HepG2 (cell line): ENCODE results near the gene MKRN3. TPM values are rescaled to one million over a fixed set of nuclear protein-coding genes. Genes with fewer than 3 reads are reported as not detected.

Experiments
- ATM ChIP-seq: fragments of 450-650 bp; IDR thresholded peaks from 2 replicates; pipeline ENCODE4 v1.7.1; 2017; ENCODE audit warnings: mild to moderate bottlenecking, borderline replicate concordance
- BCL3 ChIP-seq: sonication (generic); formaldehyde crosslinking; IDR thresholded peaks from 2 replicates; pipeline ENCODE4 v1.5.1; 2020; ENCODE audit warnings: mild to moderate bottlenecking, missing genetic modification reagents, moderate library complexity
- MXD4 ChIP-seq: IDR thresholded peaks from 2 replicates; pipeline ENCODE4 v1.6.1; 2016; ENCODE audit warnings: mild to moderate bottlenecking, missing biosample characterization, missing genetic modification reagents
- MYNN ChIP-seq: sonication (generic); formaldehyde crosslinking; IDR thresholded peaks from 2 replicates; pipeline ENCODE4 v1.4.0; 2020; ENCODE audit warnings: mild to moderate bottlenecking, low read depth, missing genetic modification reagents
- PHF21A ChIP-seq: sonication (generic); formaldehyde crosslinking; IDR thresholded peaks from 2 replicates; pipeline ENCODE4 v1.5.0; 2020; ENCODE audit warnings: mild to moderate bottlenecking, missing genetic modification reagents
- PLRG1 ChIP-seq: fragments of 450-650 bp; conservative IDR thresholded peaks from 2 replicates; pipeline ENCODE4 v1.6.1; 2016
- SATB2 ChIP-seq: sonication (generic); formaldehyde crosslinking; IDR thresholded peaks from 2 replicates; pipeline ENCODE4 v1.5.0; 2020; ENCODE audit warnings: missing genetic modification reagents
- SMAD1 ChIP-seq: sonication (generic); formaldehyde crosslinking; IDR thresholded peaks from 2 replicates; pipeline ENCODE4 v1.4.0; 2020; ENCODE audit warnings: missing genetic modification reagents, low read depth, mild to moderate bottlenecking, borderline replicate concordance
- THAP7 ChIP-seq: sonication (generic); formaldehyde crosslinking; IDR thresholded peaks from 2 replicates; pipeline ENCODE4 v1.8.1; 2023; ENCODE audit warnings: mild to moderate bottlenecking, missing genetic modification reagents
- TRAFD1 ChIP-seq: sonication (generic); formaldehyde crosslinking; IDR thresholded peaks from 2 replicates; pipeline ENCODE4 v1.5.1; 2020; ENCODE audit warnings: missing genetic modification reagents, mild to moderate bottlenecking, borderline replicate concordance
- XRCC5 ChIP-seq: fragments of 200-400 bp; formaldehyde crosslinking; optimal IDR thresholded peaks from 2 replicates; pipeline ENCODE3; 2017; ENCODE audit warnings: mild to moderate bottlenecking, low read length
- ZMAT5 ChIP-seq: sonication (generic); formaldehyde crosslinking; IDR thresholded peaks from 2 replicates; pipeline ENCODE4 v1.5.0; 2020; ENCODE audit warnings: mild to moderate bottlenecking, low read depth, missing genetic modification reagents, borderline replicate concordance
- ZNF142 ChIP-seq: sonication (generic); formaldehyde crosslinking; IDR thresholded peaks from 2 replicates; pipeline ENCODE4 v1.4.0; 2020; ENCODE audit warnings: missing genetic modification reagents
- ZNF234 ChIP-seq: sonication (generic); formaldehyde crosslinking; conservative IDR thresholded peaks from 2 replicates; pipeline ENCODE4 v1.5.1; 2020; ENCODE audit warnings: mild to moderate bottlenecking, missing genetic modification reagents
- ZNF24 ChIP-seq: fragments of 450-650 bp; IDR thresholded peaks from 2 replicates; pipeline ENCODE4 v1.6.1; 2017; ENCODE audit warnings: antibody characterized with exemption, mild to moderate bottlenecking
- ZNF326 ChIP-seq: sonication (generic); formaldehyde crosslinking; IDR thresholded peaks from 2 replicates; pipeline ENCODE4 v1.4.0; 2020; ENCODE audit warnings: missing genetic modification reagents, borderline replicate concordance
- ZNF563 ChIP-seq: sonication (generic); formaldehyde crosslinking; IDR thresholded peaks from 2 replicates; pipeline ENCODE4 v1.8.0; 2022; ENCODE audit warnings: mild to moderate bottlenecking, moderate library complexity, missing genetic modification reagents
- ZNF841 ChIP-seq: sonication (generic); formaldehyde crosslinking; IDR thresholded peaks from 2 replicates; pipeline ENCODE4 v1.8.1; 2023; ENCODE audit warnings: missing genetic modification reagents, borderline replicate concordance
- polyA plus RNA-seq, 8 experiments: library from polyadenylated mRNA; depleted of rRNA in 3 of 8; stranded (reverse) in 7 of 8; unstranded in 1 of 8; fragments of >200 nt; fragmentation: Illumina TruSeq in 4 of 8; extraction: Trizol in 4 of 8; gene quantifications; 2 replicates each; pipeline versions ENCODE4 v1.2.1 to v1.2.3, GENCODE V29; 2011 to 2016; ENCODE audit warnings: low read depth in 4 of 8, missing spikeins in 1 of 8, mixed read lengths in 1 of 8; ENCODE audit not compliant: insufficient read depth in 1 of 8
- total RNA-seq, 5 experiments: library from RNA; depleted of rRNA; stranded (reverse); fragments of >200 nt; fragmentation: Illumina TruSeq; extraction: Trizol; gene quantifications; 2 replicates each; pipeline ENCODE4 v1.2.3, GENCODE V29; 2016; ENCODE audit warnings: low read depth in 1 of 5

Gene MKRN3
- total and polyA plus RNA-seq, 2 of the 13 experiments (the other 11 are each of a cell fraction or from before 2014, with no cell fraction given) = 2.4 to 5.2 TPM

GRCh38 chr15:23565395-23566070 is at the start of gene MKRN3 (continued):
- TF ChIP-seq ATM (no peak), THAP7 (no peak), SATB2 (CRISPR knock-in tag) (no peak), ZNF24 (no peak), ZNF326 (no peak), XRCC5 (peak; percentile 91), PLRG1 (no peak), ZNF563 (CRISPR knock-in tag) (no peak), MXD4 (CRISPR knock-in tag) (no peak), ZNF234 (CRISPR knock-in tag) (no peak), ZNF841 (CRISPR knock-in tag) (no peak), TRAFD1 (no peak), ZNF142 (no peak), MYNN (CRISPR knock-in tag) (no peak), SMAD1 (CRISPR knock-in tag) (no peak), ZMAT5 (CRISPR knock-in tag) (no peak), BCL3 (no peak), PHF21A (no peak)
